NCI-H510A (cell line): ENCODE results near the gene SLC35C1.
A peak's percentile ranks its signal among the peaks of the same experiment; 100 is the strongest.

Experiments used
- DNase-seq: peaks from one replicate; lab custom pipeline; 2025; lab: John Stamatoyannopoulos, UW

Gene SLC35C1

GRCh38 chr11:45846974-45847910 lies 42.3 kb downstream of the SLC35C1 start, which contains the start of gene CRY2:
CRY2 (plus strand) TSS chr11:45847475; CDS start chr11:45847491, 16 bp downstream.
- DNase-seq = peak; percentile 45

GRCh38 chr11:45847911-45848316 lies 43.0 kb downstream of the SLC35C1 start:
- no peak for DNase-seq

GRCh38 chr11:45848654-45849081 lies 43.7 kb downstream of the SLC35C1 start:
- no peak for DNase-seq

GRCh38 chr11:45850446-45850845 lies 45.5 kb downstream of the SLC35C1 start:
- DNase-seq = no peak

- no peak for DNase-seq
Observed at GRCh38 chr11:45851228-45851627, 46.3 kb downstream of the SLC35C1 start.

- DNase-seq = no peak
Observed at GRCh38 chr11:45852018-45852711, 47.2 kb downstream of the SLC35C1 start.

- no peak for DNase-seq
Observed at GRCh38 chr11:45852712-45853101, 47.8 kb downstream of the SLC35C1 start.

GRCh38 chr11:45853332-45854219 lies 48.6 kb downstream of the SLC35C1 start:
- no peak for DNase-seq

- DNase-seq = no peak
Observed at GRCh38 chr11:45855308-45855707, 50.4 kb downstream of the SLC35C1 start.

- DNase-seq = no peak
Observed at GRCh38 chr11:45856044-45856468, 51.1 kb downstream of the SLC35C1 start.

- no peak for DNase-seq
Observed at GRCh38 chr11:45857961-45858474, 53.1 kb downstream of the SLC35C1 start.

GRCh38 chr11:45858751-45859398 lies 53.9 kb downstream of the SLC35C1 start:
- DNase-seq = no peak

GRCh38 chr11:45859661-45860140 lies 54.8 kb downstream of the SLC35C1 start:
- DNase-seq = no peak

GRCh38 chr11:45860348-45860747 lies 55.4 kb downstream of the SLC35C1 start:
- no peak for DNase-seq

GRCh38 chr11:45860764-45861510 lies 56.0 kb downstream of the SLC35C1 start:
- DNase-seq = no peak
